ENCODE data around the gene PLXNA3.

Gene PLXNA3

DNA sequence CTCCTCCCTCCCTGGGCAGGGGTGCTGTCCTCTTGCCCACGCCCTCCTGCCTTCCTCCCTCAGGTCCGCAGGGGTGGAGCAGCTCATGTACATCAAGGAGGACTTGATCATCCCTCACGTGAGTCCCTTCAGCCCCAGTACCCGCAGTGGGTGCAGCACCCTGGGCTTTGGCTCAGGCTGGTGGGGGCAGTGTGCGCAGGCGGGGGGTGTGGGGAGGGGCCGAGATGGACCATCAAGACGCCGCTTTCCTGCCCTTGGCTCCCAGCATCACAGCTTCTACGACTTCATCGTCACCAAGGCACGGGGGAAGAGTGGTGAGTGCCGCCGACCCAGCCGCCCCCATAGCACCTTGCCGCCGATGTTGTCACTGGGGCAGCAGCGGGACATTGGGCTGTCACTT, 8.5 kb upstream of the PLXNA3 start:
- Histone ChIP-seq H3K27ac (ENCODE audit: low read depth, low read length) (no peak overlapping the region), H3K79me2 (ENCODE audit: insufficient read depth, low read length) (no peaks in the 10 kb centered on the region; the same call in 1 of the 2 replicates), H3K9me3 (ENCODE audit: insufficient read depth, low read length) (no peaks in the 10 kb centered on the region), H3F3A (ENCODE audit: insufficient read depth) (no peaks in the 10 kb centered on the region), H3K27me3 (ENCODE audit: low read length) (no peaks in the 10 kb centered on the region), H3K4me3 (ENCODE audit: insufficient read depth, low read length, poor library complexity, severe bottlenecking) (no peak overlapping the region), H3K4me2 (ENCODE audit: low read depth, low read length, poor library complexity, severe bottlenecking) (no peak overlapping the region), H3K9me2 (replicated peaks; ENCODE audit: insufficient read depth, low read length) (no peaks in the 10 kb centered on the region), H3K36me3 (ENCODE audit: low read length) (no peaks in the 10 kb centered on the region), H2AFZ (ENCODE audit: low read depth, low read length, severe bottlenecking) (no peak overlapping the region), H3K9ac (ENCODE audit: low read length) (no peak overlapping the region), H4K20me1 (ENCODE audit: low read depth, low read length) (no peaks in the 10 kb centered on the region)
- TF ChIP-seq, protein P1, sequence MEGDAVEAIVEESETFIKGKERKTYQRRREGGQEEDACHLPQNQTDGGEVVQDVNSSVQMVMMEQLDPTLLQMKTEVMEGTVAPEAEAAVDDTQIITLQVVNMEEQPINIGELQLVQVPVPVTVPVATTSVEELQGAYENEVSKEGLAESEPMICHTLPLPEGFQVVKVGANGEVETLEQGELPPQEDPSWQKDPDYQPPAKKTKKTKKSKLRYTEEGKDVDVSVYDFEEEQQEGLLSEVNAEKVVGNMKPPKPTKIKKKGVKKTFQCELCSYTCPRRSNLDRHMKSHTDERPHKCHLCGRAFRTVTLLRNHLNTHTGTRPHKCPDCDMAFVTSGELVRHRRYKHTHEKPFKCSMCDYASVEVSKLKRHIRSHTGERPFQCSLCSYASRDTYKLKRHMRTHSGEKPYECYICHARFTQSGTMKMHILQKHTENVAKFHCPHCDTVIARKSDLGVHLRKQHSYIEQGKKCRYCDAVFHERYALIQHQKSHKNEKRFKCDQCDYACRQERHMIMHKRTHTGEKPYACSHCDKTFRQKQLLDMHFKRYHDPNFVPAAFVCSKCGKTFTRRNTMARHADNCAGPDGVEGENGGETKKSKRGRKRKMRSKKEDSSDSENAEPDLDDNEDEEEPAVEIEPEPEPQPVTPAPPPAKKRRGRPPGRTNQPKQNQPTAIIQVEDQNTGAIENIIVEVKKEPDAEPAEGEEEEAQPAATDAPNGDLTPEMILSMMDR (IDR thresholded peaks at IDR 0.05; ENCODE audit: insufficient read depth, low read length, poor library complexity, severe bottlenecking): no peak
- no peak for TF ChIP-seq EZH2phosphoT487 (conservative IDR thresholded peaks at IDR 0.05; ENCODE audit: low read length)

DNA sequence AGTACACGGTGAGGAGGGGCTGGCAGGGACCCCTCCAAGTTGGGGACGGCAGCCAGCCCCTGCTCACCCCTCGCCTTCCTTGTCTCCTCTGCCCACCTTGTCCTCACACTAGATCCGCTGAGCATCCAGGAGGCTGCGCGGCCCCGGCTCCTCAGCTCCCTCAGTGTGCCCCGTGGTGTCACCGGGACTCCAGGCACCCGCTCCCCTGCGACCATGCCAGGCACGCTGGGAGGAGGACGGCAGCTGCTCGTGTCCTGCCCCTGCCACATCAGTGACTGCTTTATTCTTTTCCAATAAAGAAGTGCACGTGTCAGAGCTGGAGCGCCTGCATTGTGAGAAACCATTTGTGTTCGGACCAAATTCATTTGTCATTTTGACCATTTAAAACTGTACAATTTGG, 7.8 kb upstream of the PLXNA3 start:
- no peaks in the 10 kb centered on the region for H3K9me2 ChIP-seq (replicated peaks; ENCODE audit: insufficient read depth, low read length)
- no peaks in the 10 kb centered on the region for H3K27me3 ChIP-seq (ENCODE audit: low read length)
- no peak overlapping the region for H3K9ac ChIP-seq (ENCODE audit: low read length)
- H2AFZ ChIP-seq (ENCODE audit: low read depth, low read length, severe bottlenecking): no peak overlapping the region
- H3K4me2 ChIP-seq (ENCODE audit: low read depth, low read length, poor library complexity, severe bottlenecking): no peak overlapping the region
- H3K79me2 ChIP-seq (ENCODE audit: insufficient read depth, low read length): no peaks in the 10 kb centered on the region
- H3K36me3 ChIP-seq (ENCODE audit: low read length): no peaks in the 10 kb centered on the region
- H3K9me3 ChIP-seq (ENCODE audit: insufficient read depth, low read length): no peaks in the 10 kb centered on the region
- H3F3A ChIP-seq (ENCODE audit: insufficient read depth): no peaks in the 10 kb centered on the region
- H3K4me3 ChIP-seq (ENCODE audit: insufficient read depth, low read length, poor library complexity, severe bottlenecking): no peak overlapping the region
- H3K27ac ChIP-seq (ENCODE audit: low read depth, low read length): no peak overlapping the region
- no peak for TF ChIP-seq EZH2phosphoT487 (conservative IDR thresholded peaks at IDR 0.05; ENCODE audit: low read length)
- TF ChIP-seq, protein P1 (IDR thresholded peaks at IDR 0.05; ENCODE audit: insufficient read depth, low read length, poor library complexity, severe bottlenecking): no peak
- H4K20me1 ChIP-seq (ENCODE audit: low read depth, low read length): no peaks in the 10 kb centered on the region

DNA sequence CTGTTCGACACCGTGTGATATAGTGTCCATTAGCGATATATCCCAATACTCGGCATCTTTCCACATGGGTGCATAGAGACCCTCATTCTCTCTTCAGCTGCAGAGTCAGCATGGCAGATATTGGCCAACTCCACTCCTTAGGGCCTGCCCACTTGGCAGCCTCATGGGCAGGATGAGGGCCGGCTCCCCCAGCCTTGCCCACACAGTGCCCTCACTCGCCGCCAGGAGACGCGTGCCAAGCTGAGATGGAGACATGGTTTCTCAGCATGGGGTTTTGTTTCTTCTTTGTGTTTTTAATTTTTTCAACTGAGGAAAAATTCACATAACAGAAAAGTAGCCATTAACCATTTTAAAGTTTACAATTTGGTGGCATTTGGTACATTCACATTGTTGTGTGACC, 5.3 kb upstream of the PLXNA3 start:
- no peaks in the 10 kb centered on the region for H3K27me3 ChIP-seq (ENCODE audit: low read length)
- no peaks in the 10 kb centered on the region for H3K9me3 ChIP-seq (ENCODE audit: insufficient read depth, low read length)
- no peak overlapping the region for H3K27ac ChIP-seq (ENCODE audit: low read depth, low read length)
- no peak overlapping the region for H3K4me3 ChIP-seq (ENCODE audit: insufficient read depth, low read length, poor library complexity, severe bottlenecking)
- H3F3A ChIP-seq (ENCODE audit: insufficient read depth): 0 out of 2 replicates have a peak, but pooled peaks cover 2% of the 10 kb centered on the region
- H3K9me2 ChIP-seq (replicated peaks; ENCODE audit: insufficient read depth, low read length): no peaks in the 10 kb centered on the region
- TF ChIP-seq, protein P1 (IDR thresholded peaks at IDR 0.05; ENCODE audit: insufficient read depth, low read length, poor library complexity, severe bottlenecking): no peak
- no peak for TF ChIP-seq EZH2phosphoT487 (conservative IDR thresholded peaks at IDR 0.05; ENCODE audit: low read length)
- no peaks in the 10 kb centered on the region for H3K79me2 ChIP-seq (ENCODE audit: insufficient read depth, low read length)
- H3K4me2 ChIP-seq (ENCODE audit: low read depth, low read length, poor library complexity, severe bottlenecking): no peak overlapping the region
- H3K36me3 ChIP-seq (ENCODE audit: low read length): no peaks in the 10 kb centered on the region
- H3K9ac ChIP-seq (ENCODE audit: low read length): no peak overlapping the region
- no peaks in the 10 kb centered on the region for H4K20me1 ChIP-seq (ENCODE audit: low read depth, low read length)
- H2AFZ ChIP-seq (ENCODE audit: low read depth, low read length, severe bottlenecking): no peak overlapping the region
